Epithelial cell of proximal tubule (primary cell): ENCODE measurements around the gene IER5. TPM values are rescaled to one million over a fixed set of nuclear protein-coding genes. Genes with fewer than 3 reads are reported as not detected.
"Not testable (repeated sequence)": the region's sequence is repeated elsewhere in the genome, so short reads cannot be mapped to it uniquely, and the experiment has no call there.

Experiments used
- DNase-seq: peaks from one replicate; pipeline ENCODE4 v3.0.0-alpha.2; 2011; ENCODE audit warnings: low read depth
- H3K4me3 ChIP-seq: 2 replicates; pipeline ENCODE4 v1.5.1; 2011; ENCODE audit warnings: low read depth, mild to moderate bottlenecking, low read length
- total RNA-seq: library from RNA; depleted of rRNA; stranded (reverse); fragments of >200 nt; gene quantifications from 2 replicates; pipeline ENCODE4 v1.2.3, GENCODE V29; 2015
- TF ChIP-seq, protein P1 (sequence below): conservative IDR thresholded peaks from 2 replicates; pipeline ENCODE4 v1.5.1; 2012; ENCODE audit warnings: low read depth, mild to moderate bottlenecking, low read length

The IER5 gene
- 20.5 and 43.0 TPM in 2 replicates for total RNA-seq

- no peak for DNase-seq
- H3K4me3 ChIP-seq, result peak within 1 kb of the TSS; percentile 84
- TF ChIP-seq, protein P1, sequence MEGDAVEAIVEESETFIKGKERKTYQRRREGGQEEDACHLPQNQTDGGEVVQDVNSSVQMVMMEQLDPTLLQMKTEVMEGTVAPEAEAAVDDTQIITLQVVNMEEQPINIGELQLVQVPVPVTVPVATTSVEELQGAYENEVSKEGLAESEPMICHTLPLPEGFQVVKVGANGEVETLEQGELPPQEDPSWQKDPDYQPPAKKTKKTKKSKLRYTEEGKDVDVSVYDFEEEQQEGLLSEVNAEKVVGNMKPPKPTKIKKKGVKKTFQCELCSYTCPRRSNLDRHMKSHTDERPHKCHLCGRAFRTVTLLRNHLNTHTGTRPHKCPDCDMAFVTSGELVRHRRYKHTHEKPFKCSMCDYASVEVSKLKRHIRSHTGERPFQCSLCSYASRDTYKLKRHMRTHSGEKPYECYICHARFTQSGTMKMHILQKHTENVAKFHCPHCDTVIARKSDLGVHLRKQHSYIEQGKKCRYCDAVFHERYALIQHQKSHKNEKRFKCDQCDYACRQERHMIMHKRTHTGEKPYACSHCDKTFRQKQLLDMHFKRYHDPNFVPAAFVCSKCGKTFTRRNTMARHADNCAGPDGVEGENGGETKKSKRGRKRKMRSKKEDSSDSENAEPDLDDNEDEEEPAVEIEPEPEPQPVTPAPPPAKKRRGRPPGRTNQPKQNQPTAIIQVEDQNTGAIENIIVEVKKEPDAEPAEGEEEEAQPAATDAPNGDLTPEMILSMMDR, result no peak
These were observed at the start of gene IER5 for GRCh38 chr1:181088079-181089016. IER5 (plus strand) TSS chr1:181088700; CDS start chr1:181088903, 203 bp downstream.

DNA sequence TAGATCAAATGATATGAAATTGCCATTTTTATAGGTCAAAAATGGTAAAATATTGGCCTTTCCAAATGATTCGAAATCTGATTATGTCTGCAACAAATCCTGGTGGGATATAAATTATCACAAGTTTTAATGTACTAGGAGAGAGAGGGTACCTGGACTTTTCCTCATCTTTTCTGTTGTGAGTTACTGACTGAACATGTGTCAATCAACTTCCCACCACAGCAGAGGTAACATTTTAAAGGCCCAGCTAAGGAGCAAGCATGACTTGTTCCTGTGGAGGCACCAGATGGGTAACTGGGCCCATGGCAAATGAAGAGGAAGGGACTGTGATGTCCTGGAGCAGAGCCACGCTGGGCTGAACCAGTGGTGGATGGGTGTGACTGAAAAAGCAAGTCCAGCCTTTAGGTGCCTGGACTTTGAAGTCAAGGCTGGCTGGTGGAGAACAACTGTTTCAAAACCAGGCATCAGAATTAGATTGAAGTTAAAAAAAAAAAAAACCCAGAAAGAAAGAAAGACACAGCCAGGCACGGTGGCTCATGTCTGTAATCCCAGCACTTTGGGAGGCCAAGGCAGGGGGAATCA, 48.1 kb upstream of the IER5 start:
- no peak overlapping the region for H3K4me3 ChIP-seq

DNA sequence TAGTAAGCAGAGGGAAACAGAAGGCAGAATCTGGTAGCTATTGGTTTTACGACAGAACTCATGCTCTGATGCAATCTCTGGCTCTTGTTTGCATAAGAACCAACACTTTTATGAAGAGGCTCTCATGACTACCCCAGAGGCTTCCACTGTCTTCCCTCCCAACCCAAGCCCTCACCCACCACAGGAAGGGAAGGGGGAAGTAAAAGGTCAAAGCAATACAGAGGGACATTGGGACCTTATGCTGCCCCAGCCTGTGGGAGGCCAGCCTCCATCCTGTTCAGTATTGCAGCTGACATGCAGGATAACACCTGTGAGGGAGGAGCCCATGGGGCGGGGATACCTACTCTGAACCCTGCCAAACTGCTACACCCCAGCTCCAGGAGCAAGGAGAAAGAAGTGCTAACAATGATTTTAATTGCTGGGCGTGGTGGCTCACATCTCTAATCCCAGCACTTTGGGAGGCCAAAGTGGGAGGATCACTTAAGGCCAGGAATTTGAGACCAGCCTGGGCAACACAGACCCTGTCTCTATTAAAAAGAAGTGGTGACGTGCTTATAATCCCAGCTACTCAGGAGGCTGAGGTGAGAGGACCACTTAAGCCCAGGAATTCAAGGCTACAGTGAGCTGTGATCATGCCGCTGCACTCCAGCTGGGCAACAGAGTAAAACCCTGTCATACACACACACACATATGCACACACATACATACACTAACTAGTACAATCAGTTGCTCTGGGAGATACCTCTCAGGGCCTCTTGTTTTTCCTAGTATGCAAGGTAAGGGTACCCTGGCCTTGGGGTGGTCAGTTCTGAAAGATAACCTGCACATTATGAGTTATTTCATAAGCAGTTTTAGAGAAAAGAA, 45.2 kb upstream of the IER5 start:
- no peak for DNase-seq
- TF ChIP-seq, protein P1, result no peak
- no peak overlapping the region for H3K4me3 ChIP-seq

More for the DNA sequence above, 48.1 kb upstream of the IER5 start:
- no peak for DNase-seq
- TF ChIP-seq, protein P1, result no peak

GRCh38 chr1:181044449-181044966, 44.0 kb upstream of the IER5 start:
- no peak overlapping the region for H3K4me3 ChIP-seq
- TF ChIP-seq, protein P1, result no peak
- no peak for DNase-seq

DNA sequence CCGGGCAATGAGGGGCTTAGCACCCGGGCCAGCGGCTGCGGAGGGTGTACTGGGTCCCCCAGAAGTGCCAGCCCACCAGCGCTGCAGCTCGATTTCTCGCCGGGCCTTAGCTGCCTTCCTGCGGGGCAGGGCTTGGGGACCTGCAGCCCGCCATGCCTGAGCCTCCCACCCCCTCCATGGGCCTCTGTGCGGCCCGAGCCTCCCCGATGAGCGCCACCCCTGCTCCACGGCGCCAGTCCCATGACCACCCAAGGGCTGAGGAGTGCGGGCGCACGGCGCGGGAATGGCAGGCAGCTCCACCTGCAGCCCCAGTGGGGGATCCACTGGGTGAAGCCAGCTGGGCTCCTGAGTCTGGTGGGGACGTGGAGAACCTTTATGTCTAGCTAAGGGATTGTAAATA, 42.6 kb upstream of the IER5 start:
- H3K4me3 ChIP-seq, DNase-seq: not testable (repeated sequence)

DNA sequence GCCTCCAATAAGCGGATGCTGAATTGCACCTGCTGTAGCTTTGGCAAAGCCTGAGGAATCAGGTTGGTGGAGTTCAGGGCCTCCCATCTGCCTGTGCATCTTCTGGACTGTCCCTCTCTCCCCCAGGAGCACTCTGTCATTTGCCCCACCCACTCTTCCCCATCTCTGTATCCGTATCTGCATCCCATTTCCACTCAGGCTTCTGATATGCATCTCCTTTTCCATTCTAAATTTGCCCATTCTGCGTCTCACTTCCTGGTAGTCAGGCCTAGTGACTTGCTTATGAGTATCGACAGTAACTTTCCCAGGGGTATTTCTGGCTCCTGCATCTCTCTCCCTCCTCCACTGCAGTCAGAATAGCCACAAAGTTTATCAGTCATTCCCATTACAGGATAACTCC, 39.1 kb upstream of the IER5 start:
- DNase-seq, result no peak
- no peak overlapping the region for H3K4me3 ChIP-seq
- TF ChIP-seq, protein P1, result no peak

GRCh38 chr1:181050922-181051321, 37.6 kb upstream of the IER5 start:
- H3K4me3 ChIP-seq, result no peak overlapping the region
- DNase-seq, result no peak
- TF ChIP-seq, protein P1, result no peak
